DOHH2 (cell line): ENCODE data around the gene CFAP46.

Source experiments
- H3F3A ChIP-seq: fragments of 200-600 bp; sonication (generic), shearing (Covaris generic); 2 replicates; pipeline ENCODE4 v1.6.0; 2016; ENCODE audit warnings: antibody characterized with exemption, mild to moderate bottlenecking; ENCODE audit not compliant: control insufficient read depth, insufficient read depth
- H3K27ac ChIP-seq: fragments of 200-600 bp; sonication (generic); 2 replicates; pipeline ENCODE4 v1.5.1; 2014; ENCODE audit warnings: low read depth, mild to moderate bottlenecking, low read length, moderate library complexity
- H3K27me3 ChIP-seq: fragments of 200-600 bp; sonication (generic); 2 replicates; pipeline ENCODE4 v1.6.1; 2014; ENCODE audit warnings: mild to moderate bottlenecking, low read length, mixed read lengths; ENCODE audit not compliant: control insufficient read depth
- H3K36me3 ChIP-seq: fragments of 200-600 bp; sonication (generic); 2 replicates; pipeline ENCODE4 v1.6.1; 2014; ENCODE audit warnings: mild to moderate bottlenecking, low read length, moderate library complexity, mixed read lengths; ENCODE audit not compliant: control insufficient read depth
- H3K4me1 ChIP-seq: fragments of 200-600 bp; sonication (generic); 2 replicates; pipeline ENCODE4 v1.6.1; 2014; ENCODE audit warnings: mild to moderate bottlenecking, low read length, mixed read lengths; ENCODE audit not compliant: control insufficient read depth
- H3K4me2 ChIP-seq: fragments of 200-600 bp; sonication (generic); 2 replicates; pipeline ENCODE4 v1.6.0; 2014; ENCODE audit warnings: mild to moderate bottlenecking, low read length, moderate library complexity
- H3K4me3 ChIP-seq: fragments of 200-600 bp; sonication (generic); 2 replicates; pipeline ENCODE4 v1.5.1; 2014; ENCODE audit warnings: mild to moderate bottlenecking, low read length, mixed read lengths
- H3K79me2 ChIP-seq: fragments of 200-600 bp; sonication (generic); 2 replicates; pipeline ENCODE4 v1.6.1; 2014; ENCODE audit warnings: mild to moderate bottlenecking, low read length, mixed read lengths; ENCODE audit not compliant: control insufficient read depth
- H3K9me2 ChIP-seq: fragments of 200-600 bp; sonication (generic); replicated peaks from 2 replicates; pipeline ENCODE4 v1.6.1; 2014; ENCODE audit warnings: mild to moderate bottlenecking, low read length, mixed read lengths; ENCODE audit not compliant: control insufficient read depth
- H3K9me3 ChIP-seq: fragments of 200-600 bp; sonication (generic); 2 replicates; pipeline ENCODE4 v1.6.1; 2014; ENCODE audit warnings: antibody characterized with exemption, low read length, mixed read lengths; ENCODE audit not compliant: control insufficient read depth, insufficient read depth
- H4K20me1 ChIP-seq: fragments of 200-600 bp; sonication (generic); 2 replicates; pipeline ENCODE4 v1.6.0; 2014; ENCODE audit warnings: low read depth, mild to moderate bottlenecking, antibody characterized with exemption, low read length, moderate library complexity; ENCODE audit not compliant: control insufficient read depth, insufficient read depth
- EZH2phosphoT487 ChIP-seq: fragments of 200-600 bp; sonication (generic); IDR thresholded peaks from 2 replicates; pipeline ENCODE4 v1.6.1; 2017; ENCODE audit warnings: borderline replicate concordance, mild to moderate bottlenecking, antibody characterized with exemption, low read length, moderate library complexity, mixed read lengths
- TF ChIP-seq, protein P1 (sequence below): fragments of 200-600 bp; sonication (generic); IDR thresholded peaks from one replicate; pipeline ENCODE4 v1.5.1; 2014; ENCODE audit warnings: antibody characterized with exemption, mild to moderate bottlenecking, low read depth, low read length; ENCODE audit not compliant: poor library complexity, severe bottlenecking

Gene CFAP46

DNA sequence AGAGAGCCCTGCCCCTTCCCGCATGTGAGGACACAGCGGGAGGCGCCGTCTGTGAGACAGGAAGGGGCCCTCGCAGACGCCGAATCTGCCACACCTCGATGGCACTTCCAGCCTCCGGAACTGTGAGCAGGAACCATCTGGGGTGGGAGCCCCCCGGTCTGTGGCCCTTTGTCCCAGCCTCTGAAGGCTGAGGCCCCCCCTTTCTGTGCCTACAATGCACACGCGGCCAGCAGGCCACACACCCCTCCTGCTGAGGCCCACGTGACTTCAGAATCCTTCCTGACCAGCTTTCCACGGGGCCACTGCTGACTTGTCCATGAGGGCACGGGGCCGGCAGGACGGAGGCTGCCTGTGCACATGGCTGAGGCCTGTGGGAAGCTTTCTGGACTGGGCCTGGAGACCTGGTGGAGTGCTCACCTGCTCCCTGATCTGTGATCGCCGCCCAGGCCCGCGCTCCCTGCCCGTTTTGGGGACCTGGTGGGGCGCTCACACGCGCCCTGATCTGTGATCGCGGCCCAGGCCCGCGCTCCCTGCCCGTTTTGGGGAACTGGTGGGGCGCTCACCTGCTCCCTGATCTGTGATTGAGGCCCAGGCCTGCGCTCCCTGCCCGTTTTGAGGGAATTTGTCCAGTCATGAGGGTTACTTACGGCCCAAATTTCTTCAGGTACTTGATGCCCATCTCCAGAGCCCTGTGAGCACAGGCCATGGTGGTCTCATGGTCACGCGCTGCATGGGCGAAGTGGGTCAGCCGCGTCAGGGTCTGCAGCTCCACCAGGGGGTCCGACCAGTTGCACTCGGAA, 34.3 kb downstream of the CFAP46 start:
- Histone ChIP-seq H3K4me1 (no peaks in the 10 kb centered on the region), H3K4me3 (no peak overlapping the region), H3K79me2 (no peaks in the 10 kb centered on the region), H3K4me2 (no peak overlapping the region), H3K27ac (no peak overlapping the region), H3K9me2 (no peaks in the 10 kb centered on the region), H3K27me3 (no peaks in the 10 kb centered on the region), H4K20me1 (no peaks in the 10 kb centered on the region), H3K36me3 (no peaks in the 10 kb centered on the region), H3F3A (no peaks in the 10 kb centered on the region), H3K9me3 (no peaks in the 10 kb centered on the region; the same call in 1 of the 2 replicates)
- TF ChIP-seq, protein P1, sequence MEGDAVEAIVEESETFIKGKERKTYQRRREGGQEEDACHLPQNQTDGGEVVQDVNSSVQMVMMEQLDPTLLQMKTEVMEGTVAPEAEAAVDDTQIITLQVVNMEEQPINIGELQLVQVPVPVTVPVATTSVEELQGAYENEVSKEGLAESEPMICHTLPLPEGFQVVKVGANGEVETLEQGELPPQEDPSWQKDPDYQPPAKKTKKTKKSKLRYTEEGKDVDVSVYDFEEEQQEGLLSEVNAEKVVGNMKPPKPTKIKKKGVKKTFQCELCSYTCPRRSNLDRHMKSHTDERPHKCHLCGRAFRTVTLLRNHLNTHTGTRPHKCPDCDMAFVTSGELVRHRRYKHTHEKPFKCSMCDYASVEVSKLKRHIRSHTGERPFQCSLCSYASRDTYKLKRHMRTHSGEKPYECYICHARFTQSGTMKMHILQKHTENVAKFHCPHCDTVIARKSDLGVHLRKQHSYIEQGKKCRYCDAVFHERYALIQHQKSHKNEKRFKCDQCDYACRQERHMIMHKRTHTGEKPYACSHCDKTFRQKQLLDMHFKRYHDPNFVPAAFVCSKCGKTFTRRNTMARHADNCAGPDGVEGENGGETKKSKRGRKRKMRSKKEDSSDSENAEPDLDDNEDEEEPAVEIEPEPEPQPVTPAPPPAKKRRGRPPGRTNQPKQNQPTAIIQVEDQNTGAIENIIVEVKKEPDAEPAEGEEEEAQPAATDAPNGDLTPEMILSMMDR: no peak
- no peak for TF ChIP-seq EZH2phosphoT487

DNA sequence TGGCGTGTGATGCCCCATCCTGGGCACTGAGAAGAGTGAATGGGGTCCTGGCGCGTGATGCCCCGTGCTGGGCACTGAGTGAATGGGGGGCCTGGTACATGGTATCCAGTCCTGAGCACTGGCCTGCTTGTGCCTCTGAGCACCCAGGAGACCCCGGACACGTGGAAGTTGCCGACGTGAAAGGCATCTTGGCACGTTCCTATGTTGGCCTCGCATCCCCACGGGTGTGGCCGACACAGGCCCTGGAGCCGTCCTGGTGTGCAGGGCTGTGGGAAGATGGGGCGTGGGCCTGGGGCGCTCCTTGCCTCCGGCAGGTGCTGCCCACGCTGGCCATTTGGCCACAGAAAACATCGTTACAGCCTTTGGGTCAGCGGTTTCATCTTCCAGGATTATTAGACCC, 35.5 kb downstream of the CFAP46 start:
- Histone ChIP-seq H3K4me3 (no peak overlapping the region), H3K4me2 (no peak overlapping the region), H4K20me1 (no peaks in the 10 kb centered on the region), H3K79me2 (no peaks in the 10 kb centered on the region), H3K9me2 (no peaks in the 10 kb centered on the region), H3K36me3 (no peaks in the 10 kb centered on the region), H3K9me3 (no peaks in the 10 kb centered on the region; the same call in 1 of the 2 replicates), H3F3A (no peaks in the 10 kb centered on the region), H3K27me3 (no peaks in the 10 kb centered on the region), H3K4me1 (no peaks in the 10 kb centered on the region), H3K27ac (no peak overlapping the region)
- no peak for TF ChIP-seq EZH2phosphoT487
- TF ChIP-seq, protein P1: no peak

DNA sequence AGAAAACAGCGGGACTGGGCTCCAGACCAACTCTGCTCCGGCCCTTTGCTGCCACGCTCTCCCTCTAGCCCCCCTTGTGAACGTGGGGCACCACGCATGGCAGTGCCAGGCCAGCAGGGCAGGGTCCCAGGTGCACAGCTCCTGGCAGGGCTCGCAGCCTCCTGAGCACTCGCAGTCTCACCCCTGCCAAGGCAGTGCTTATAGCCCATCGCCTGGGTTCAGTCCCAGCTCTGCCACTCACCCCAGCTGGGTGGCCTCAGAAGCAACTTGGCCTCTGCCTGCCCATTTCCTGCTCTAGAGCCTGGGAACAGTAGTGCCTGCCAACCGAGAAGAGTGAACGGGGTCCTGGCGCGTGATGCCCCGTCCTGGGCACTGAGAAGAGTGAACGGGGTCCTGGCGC, 36.3 kb downstream of the CFAP46 start:
- Histone ChIP-seq H3K4me2 (no peak overlapping the region), H3K9me3 (no peaks in the 10 kb centered on the region; the same call in 1 of the 2 replicates), H3K36me3 (no peaks in the 10 kb centered on the region), H3K9me2 (no peaks in the 10 kb centered on the region), H3K4me1 (no peaks in the 10 kb centered on the region), H3K27ac (no peak overlapping the region), H4K20me1 (no peaks in the 10 kb centered on the region), H3K4me3 (no peak overlapping the region), H3F3A (no peaks in the 10 kb centered on the region), H3K27me3 (no peaks in the 10 kb centered on the region), H3K79me2 (no peaks in the 10 kb centered on the region)
- TF ChIP-seq, protein P1: no peak
- no peak for TF ChIP-seq EZH2phosphoT487
